ENCODE results near the gene HLA-DOA.

DNA sequence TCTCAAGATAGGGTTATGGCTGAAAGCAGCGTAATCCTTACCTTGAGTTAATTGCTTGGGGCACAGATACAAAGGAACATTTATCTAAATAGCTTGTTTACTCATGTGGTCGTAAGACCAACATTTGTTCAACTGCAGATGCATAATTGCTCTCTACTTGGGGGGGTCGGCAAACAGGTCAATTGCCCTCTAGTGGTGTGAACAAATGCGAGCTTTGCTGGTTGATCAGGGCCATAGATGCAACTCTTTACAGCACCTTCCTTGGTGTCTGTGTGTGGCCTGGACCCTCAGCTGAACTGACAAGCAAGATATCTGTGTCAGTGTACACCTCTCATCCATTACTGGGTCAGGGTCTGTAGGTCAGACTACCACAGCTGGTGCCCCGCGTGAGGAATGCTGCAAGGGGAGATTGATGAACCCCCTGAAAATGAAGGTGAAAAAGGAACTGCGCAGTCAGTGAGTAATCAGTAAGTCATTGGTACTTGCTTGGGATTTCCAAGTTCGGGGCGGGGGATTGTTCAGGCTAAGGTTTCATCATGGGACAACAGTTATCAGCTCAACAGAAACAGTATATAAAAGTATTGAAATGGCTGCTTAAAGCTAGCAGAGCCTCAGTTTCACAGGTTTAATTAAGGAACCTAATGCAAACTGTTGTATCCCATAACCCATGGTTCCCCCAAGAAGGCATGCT lies 40.1 kb upstream of the HLA-DOA start:
- TF ChIP-seq, protein P1, sequence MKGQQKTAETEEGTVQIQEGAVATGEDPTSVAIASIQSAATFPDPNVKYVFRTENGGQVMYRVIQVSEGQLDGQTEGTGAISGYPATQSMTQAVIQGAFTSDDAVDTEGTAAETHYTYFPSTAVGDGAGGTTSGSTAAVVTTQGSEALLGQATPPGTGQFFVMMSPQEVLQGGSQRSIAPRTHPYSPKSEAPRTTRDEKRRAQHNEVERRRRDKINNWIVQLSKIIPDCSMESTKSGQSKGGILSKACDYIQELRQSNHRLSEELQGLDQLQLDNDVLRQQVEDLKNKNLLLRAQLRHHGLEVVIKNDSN (CRISPR knock-in tag; IDR thresholded peaks at IDR 0.05), result no peak
- no peak for TF ChIP-seq KAT7 (CRISPR knock-in tag; IDR thresholded peaks at IDR 0.05; ENCODE audit: borderline replicate concordance)
- TF ChIP-seq, protein P2, sequence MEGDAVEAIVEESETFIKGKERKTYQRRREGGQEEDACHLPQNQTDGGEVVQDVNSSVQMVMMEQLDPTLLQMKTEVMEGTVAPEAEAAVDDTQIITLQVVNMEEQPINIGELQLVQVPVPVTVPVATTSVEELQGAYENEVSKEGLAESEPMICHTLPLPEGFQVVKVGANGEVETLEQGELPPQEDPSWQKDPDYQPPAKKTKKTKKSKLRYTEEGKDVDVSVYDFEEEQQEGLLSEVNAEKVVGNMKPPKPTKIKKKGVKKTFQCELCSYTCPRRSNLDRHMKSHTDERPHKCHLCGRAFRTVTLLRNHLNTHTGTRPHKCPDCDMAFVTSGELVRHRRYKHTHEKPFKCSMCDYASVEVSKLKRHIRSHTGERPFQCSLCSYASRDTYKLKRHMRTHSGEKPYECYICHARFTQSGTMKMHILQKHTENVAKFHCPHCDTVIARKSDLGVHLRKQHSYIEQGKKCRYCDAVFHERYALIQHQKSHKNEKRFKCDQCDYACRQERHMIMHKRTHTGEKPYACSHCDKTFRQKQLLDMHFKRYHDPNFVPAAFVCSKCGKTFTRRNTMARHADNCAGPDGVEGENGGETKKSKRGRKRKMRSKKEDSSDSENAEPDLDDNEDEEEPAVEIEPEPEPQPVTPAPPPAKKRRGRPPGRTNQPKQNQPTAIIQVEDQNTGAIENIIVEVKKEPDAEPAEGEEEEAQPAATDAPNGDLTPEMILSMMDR (IDR thresholded peaks at IDR 0.05), result peak; percentile 26; the same call in 1 of the 2 replicates
- no peak for TF ChIP-seq TEAD4 (CRISPR knock-in tag; IDR thresholded peaks at IDR 0.05)
- TF ChIP-seq E2F1 (CRISPR knock-in tag; IDR thresholded peaks at IDR 0.05), result no peak
- TF ChIP-seq AFF4 (CRISPR knock-in tag; IDR thresholded peaks at IDR 0.05; ENCODE audit: borderline replicate concordance), result no peak
- TF ChIP-seq E2F5 (CRISPR knock-in tag; IDR thresholded peaks at IDR 0.05), result no peak
- TF ChIP-seq CBFB (CRISPR knock-in tag; IDR thresholded peaks at IDR 0.05; ENCODE audit: low read depth), result no peak

All from WTC11 (cell line).